ENCODE measurements around the gene IL12RB2.

DNA sequence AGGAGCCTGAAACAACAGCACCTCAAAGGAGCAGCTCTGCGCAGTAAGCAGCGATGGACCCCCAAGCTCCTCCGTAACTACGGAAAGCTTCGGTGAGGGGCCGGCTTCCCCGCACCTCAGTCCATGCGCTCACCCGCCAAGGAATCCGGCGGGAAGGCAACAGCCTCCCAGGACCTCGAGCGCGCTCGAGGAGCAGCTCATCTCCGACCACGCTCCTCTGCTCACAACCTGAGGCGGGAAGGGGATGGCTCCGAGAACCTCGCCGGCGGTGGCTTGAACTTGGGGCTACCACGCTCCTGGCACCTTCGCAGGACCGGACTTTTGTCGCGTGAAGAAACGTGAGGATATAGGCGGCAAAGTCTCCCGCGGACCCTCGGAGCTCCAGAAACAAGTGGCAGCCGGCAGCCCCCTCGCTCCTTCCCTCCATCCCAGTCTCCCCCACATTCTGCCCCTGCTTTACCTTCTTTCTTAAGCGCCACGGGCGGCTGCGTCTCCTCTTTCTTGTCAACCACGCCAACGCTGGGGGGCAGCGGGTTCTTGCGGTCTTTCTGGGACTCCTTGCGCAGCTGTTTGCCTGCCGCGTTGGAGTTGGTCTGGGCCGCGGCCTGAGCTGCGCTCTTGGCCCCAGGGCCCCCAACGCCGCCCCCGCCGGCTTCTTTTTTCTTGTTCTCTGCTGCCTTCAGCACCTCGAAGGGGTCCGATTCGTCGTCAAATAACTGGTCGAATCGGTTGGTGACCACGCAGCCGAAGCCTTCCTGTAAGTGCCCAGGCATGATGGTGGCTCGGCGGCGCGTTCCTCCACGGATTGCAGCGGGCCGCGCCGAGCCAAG lies 122.1 kb downstream of the IL12RB2 start:
- TF ChIP-seq EP300 (IDR thresholded peaks at IDR 0.05) (no peak), POLR2A (IDR thresholded peaks at IDR 0.05) (peak in 1 of 2 donors; percentile 34), POLR2AphosphoS5 (IDR thresholded peaks at IDR 0.05) (no peak)
- TF ChIP-seq, protein P1, sequence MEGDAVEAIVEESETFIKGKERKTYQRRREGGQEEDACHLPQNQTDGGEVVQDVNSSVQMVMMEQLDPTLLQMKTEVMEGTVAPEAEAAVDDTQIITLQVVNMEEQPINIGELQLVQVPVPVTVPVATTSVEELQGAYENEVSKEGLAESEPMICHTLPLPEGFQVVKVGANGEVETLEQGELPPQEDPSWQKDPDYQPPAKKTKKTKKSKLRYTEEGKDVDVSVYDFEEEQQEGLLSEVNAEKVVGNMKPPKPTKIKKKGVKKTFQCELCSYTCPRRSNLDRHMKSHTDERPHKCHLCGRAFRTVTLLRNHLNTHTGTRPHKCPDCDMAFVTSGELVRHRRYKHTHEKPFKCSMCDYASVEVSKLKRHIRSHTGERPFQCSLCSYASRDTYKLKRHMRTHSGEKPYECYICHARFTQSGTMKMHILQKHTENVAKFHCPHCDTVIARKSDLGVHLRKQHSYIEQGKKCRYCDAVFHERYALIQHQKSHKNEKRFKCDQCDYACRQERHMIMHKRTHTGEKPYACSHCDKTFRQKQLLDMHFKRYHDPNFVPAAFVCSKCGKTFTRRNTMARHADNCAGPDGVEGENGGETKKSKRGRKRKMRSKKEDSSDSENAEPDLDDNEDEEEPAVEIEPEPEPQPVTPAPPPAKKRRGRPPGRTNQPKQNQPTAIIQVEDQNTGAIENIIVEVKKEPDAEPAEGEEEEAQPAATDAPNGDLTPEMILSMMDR (IDR thresholded peaks at IDR 0.05), result no peak
